Esophagus muscularis mucosa (tissue), 4 donors: ENCODE results near the gene GTSE1. TPM values are rescaled to one million over a fixed set of nuclear protein-coding genes. Genes with fewer than 3 reads are reported as not detected.

ENCODE experiments used
- DNase-seq: peaks from one replicate; pipeline ENCODE4 v3.0.0-alpha.2; 2017; ENCODE audit errors: extremely low spot score
- H3K27ac ChIP-seq, 4 donors: fragments of 200-600 bp; sonication (generic); replicated peaks in 1 of 4; 1 replicate in 3 of 4; 2 replicates in 1 of 4; pipeline ENCODE4 v1.5.1; 2016 to 2019; ENCODE audit warnings: mild to moderate bottlenecking in 1 of 4
- H3K27me3 ChIP-seq, 4 donors: fragments of 200-600 bp; sonication (generic); one replicate each; pipeline versions ENCODE4 v1.5.1 to v1.6.0; 2016 to 2019
- H3K36me3 ChIP-seq, 4 donors: fragments of 200-600 bp; sonication (generic); one replicate each; pipeline ENCODE4 v1.5.1; 2016 to 2019
- H3K4me1 ChIP-seq, 4 donors: fragments of 200-600 bp; sonication (generic); one replicate each; pipeline ENCODE4 v1.5.1; 2016 to 2019
- H3K4me3 ChIP-seq, 4 donors: fragments of 200-600 bp; sonication (generic); 1 replicate in 2 of 4; 2 replicates in 2 of 4; pipeline ENCODE4 v1.5.1; 2016 to 2019; ENCODE audit warnings: mild to moderate bottlenecking in 4 of 4, moderate library complexity in 1 of 4
- H3K9me3 ChIP-seq, 4 donors: fragments of 200-600 bp; sonication (generic); 1 replicate in 3 of 4; 2 replicates in 1 of 4; pipeline ENCODE4 v1.5.1; 2016 to 2019
- EP300 ChIP-seq: sonication (generic); formaldehyde crosslinking; IDR thresholded peaks from one replicate; pipeline ENCODE4 v1.6.1; 2017; ENCODE audit warnings: antibody characterized with exemption
- POLR2A ChIP-seq: fragments of 450-650 bp; IDR thresholded peaks from one replicate; pipeline ENCODE4 v1.6.1; 2017; ENCODE audit warnings: antibody characterized with exemption, moderate library complexity, mild to moderate bottlenecking, low read depth
- POLR2AphosphoS5 ChIP-seq, 2 donors: sonication (generic); formaldehyde crosslinking; IDR thresholded peaks; one replicate each; pipeline ENCODE4 v1.6.1; 2017; ENCODE audit warnings: antibody characterized with exemption in 2 of 2
- WGBS: methylation state at CpG from one replicate; pipeline ENCODE4 v1.1.5; 2018; 5-methylcytosine and 5-hydroxymethylcytosine counted together
- intact Hi-C: fragments of 100-400 bp; cut with DNase I; formaldehyde crosslinking; loops from one replicate; pipeline ENCODE4 v1.15.1; 2023
- total RNA-seq, 4 donors: library from RNA; depleted of rRNA; stranded (reverse); fragments of >200 nt; gene quantifications; one replicate each; pipeline versions ENCODE4 v1.1.0 to v1.2.1, GENCODE V29; 2016
- TF ChIP-seq, protein P1 (sequence below), 3 experiments: fragments of 200-600 bp in 2 of 3; fragments of 450-650 bp in 1 of 3; sonication (generic) in 2 of 3; IDR thresholded peaks; one replicate each; pipeline ENCODE4 v1.5.1; 2017 to 2019; ENCODE audit warnings: antibody characterized with exemption in 3 of 3, mild to moderate bottlenecking in 2 of 3, moderate library complexity in 1 of 3

Gene GTSE1
- total RNA-seq, 4 donors from 2014 or later = 1.0 TPM; not detected in 3

GRCh38 chr22:46379066-46379930 lies 82.6 kb downstream of the GTSE1 start:
- Histone ChIP-seq H3K27me3 (peaks cover 0 to 5% (median 0%) of the 10 kb centered on the region in 4 donors), H3K27ac (no peak overlapping the region), H3K4me1 (peaks cover 0 to 6% (median 0%) of the 10 kb centered on the region in 4 donors), H3K36me3 (no peaks in the 10 kb centered on the region), H3K9me3 (peaks cover 0 to 12% (median 10%) of the 10 kb centered on the region in 4 donors), H3K4me3 (no peak overlapping the region)
- WGBS = 89% methylated on average over 29 of the region's 29 CpGs
- DNase-seq = no peak
- intact Hi-C loops = no loop called here
- TF ChIP-seq EP300 (no peak), POLR2AphosphoS5 (IDR thresholded peaks at IDR 0.05) (no peak), POLR2A (no peak)
- TF ChIP-seq, protein P1, sequence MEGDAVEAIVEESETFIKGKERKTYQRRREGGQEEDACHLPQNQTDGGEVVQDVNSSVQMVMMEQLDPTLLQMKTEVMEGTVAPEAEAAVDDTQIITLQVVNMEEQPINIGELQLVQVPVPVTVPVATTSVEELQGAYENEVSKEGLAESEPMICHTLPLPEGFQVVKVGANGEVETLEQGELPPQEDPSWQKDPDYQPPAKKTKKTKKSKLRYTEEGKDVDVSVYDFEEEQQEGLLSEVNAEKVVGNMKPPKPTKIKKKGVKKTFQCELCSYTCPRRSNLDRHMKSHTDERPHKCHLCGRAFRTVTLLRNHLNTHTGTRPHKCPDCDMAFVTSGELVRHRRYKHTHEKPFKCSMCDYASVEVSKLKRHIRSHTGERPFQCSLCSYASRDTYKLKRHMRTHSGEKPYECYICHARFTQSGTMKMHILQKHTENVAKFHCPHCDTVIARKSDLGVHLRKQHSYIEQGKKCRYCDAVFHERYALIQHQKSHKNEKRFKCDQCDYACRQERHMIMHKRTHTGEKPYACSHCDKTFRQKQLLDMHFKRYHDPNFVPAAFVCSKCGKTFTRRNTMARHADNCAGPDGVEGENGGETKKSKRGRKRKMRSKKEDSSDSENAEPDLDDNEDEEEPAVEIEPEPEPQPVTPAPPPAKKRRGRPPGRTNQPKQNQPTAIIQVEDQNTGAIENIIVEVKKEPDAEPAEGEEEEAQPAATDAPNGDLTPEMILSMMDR (IDR thresholded peaks at IDR 0.05) = no peak

DNA sequence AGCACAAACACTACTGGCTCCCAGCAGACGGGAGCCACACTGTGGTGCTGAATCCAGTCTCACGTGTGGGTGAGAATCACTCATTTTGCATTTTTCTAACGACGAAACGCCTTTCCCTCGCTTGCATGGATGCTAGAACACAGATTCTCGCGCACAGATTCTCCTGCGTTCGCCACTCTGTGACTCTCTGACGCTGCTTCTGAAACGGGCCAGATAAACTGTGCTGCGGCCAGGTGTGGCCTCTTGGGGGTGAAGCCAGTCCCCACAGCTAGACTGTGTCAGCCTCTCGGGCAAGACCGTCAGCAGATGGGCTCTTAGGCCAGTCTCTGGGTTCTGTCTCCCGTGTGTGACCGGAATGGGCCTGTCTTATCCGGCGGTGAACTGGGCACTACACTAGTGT lies 83.4 kb downstream of the GTSE1 start:
- Histone ChIP-seq H3K4me1 (peaks cover 0 to 6% (median 0%) of the 10 kb centered on the region in 4 donors), H3K4me3 (no peak overlapping the region), H3K9me3 (peaks cover 0 to 12% (median 10%) of the 10 kb centered on the region in 4 donors), H3K27me3 (no peaks in the 10 kb centered on the region), H3K36me3 (no peaks in the 10 kb centered on the region), H3K27ac (no peak overlapping the region)
- no peak for DNase-seq
- intact Hi-C loops = no loop called here
- WGBS = 90% methylated on average over 16 of the region's 19 CpGs
- TF ChIP-seq, protein P1 (IDR thresholded peaks at IDR 0.05) = no peak
- TF ChIP-seq EP300 = no peak
- TF ChIP-seq POLR2A = no peak
- TF ChIP-seq POLR2AphosphoS5 (IDR thresholded peaks at IDR 0.05) = no peak

Other genes starting within 250 kb of the GTSE1 start
- gene PPARA, start 146.3 kb upstream of the GTSE1 start, total RNA-seq = 10 to 100 TPM; 17.0 to 50.9 (median 26.8) TPM
- 10 to 100 TPM in 3 of 4 donors, 1 to 10 TPM in 1; 8.3 to 19.4 (median 14.8) TPM for gene CDPF1, start 46.6 kb upstream of the GTSE1 start, total RNA-seq
- under 1 TPM in 3 of 4 donors, not detected in 1; under 0.01 to 0.23 (median under 0.01) TPM for gene PKDREJ, start 33.5 kb upstream of the GTSE1 start, total RNA-seq
- 10 to 100 TPM; 28.4 to 58.6 (median 32.3) TPM for gene TTC38, start 28.9 kb upstream of the GTSE1 start, total RNA-seq
- 10 to 100 TPM; 18.1 to 23.6 (median 20.6) TPM for gene TRMU, start 38.8 kb downstream of the GTSE1 start, total RNA-seq
- gene CELSR1, start 240.8 kb downstream of the GTSE1 start, total RNA-seq = 1 to 10 TPM; 2.5 to 2.7 (median 2.6) TPM